ENCODE results near the gene SCIN.
"Not testable (repeated sequence)": the region's sequence is repeated elsewhere in the genome, so short reads cannot be mapped to it uniquely, and the experiment has no call there.

SCIN gene

GRCh38 chr7:12619461-12620069, 49.0 kb downstream of the SCIN start:
- DNase-seq, result no peak

DNA sequence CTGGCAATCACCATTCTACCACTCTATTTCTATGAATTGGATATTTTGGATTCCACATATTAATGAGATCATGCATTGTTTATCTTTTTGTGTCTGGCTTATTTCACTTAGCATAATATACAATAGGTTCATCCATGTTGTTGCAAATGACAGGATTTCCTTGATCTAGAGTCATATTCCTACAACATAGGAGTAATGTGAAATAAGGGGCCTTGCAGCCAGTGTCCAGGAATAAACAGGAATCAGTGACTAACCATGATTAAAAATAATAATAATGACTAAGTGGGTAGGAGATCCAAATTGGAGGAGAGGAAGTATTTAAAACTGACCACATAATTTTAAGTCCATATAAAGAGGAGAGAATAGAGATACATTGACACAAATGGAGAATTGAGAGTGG, 49.9 kb downstream of the SCIN start:
- no peak for DNase-seq

DNA sequence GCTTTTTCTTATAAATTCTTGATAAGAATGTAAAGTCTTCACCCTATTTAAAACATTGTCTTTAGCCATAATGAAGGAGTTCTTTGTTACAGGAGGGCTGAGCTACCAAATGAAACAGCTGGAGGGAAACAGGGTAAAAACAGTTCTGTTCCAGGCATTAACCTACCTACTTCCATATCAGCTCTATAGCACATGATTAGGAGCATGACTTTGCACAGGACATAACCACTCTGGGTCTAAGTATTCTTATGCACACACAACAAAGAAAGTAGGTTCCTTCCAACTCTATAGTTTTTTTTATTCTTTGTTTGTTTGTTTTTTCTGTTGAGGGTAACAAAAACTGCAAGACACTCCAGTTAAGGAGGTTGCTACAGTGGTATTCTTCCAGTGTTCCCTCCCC, 52.7 kb downstream of the SCIN start:
- DNase-seq, result no peak

DNA sequence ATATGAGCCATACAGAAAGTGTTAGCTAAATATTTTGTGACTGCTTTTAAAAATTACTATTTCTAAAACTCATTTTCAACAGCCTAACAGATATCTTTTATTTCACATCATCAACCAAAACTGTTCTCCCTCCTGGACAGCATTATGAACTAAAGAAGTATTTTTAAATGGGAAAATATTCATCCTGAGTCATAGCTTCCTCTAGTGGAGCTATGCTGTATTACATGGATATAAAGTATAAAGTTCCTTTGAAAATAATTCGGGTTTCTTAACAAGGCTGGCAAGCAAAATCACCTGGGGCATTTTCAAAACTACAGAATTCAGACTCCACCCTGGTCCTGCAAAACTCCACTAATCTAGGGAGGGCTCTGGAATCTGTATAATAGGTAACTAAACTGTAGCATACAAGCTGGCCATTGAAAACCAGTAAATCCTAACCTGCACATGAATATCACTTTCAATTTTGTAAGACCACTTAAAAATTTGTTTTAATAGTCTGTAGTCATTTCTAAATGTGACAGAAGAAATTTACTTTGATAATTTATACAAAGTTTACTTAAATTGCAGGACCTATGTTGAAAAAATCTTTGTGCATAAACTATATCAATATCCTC, 53.5 kb downstream of the SCIN start:
- no peak for DNase-seq

- no peak for DNase-seq
Measured at GRCh38 chr7:12625836-12626235, 55.3 kb downstream of the SCIN start.

GRCh38 chr7:12629816-12630512, 59.4 kb downstream of the SCIN start:
- DNase-seq, result no peak

- no peak for DNase-seq
Measured at GRCh38 chr7:12630513-12630819, 59.9 kb downstream of the SCIN start.

DNA sequence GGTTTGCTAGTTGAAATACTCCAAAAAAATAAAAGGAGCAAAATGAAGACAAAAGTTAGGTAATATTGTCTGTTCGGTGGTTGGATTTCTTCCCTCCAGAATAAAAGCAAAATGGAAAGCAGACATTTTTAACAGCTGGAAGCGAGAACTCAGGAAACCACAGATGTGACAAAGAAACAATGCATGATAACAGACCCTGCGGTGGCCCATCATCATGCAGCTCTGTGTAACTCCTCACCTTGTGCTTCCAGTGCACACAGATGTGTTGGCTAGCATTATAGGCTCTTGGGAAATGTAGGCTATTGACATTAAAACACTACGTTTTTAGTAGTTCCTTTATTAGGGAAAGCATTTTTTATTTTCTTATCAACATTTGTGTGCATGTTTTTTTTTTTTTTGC, 63.1 kb downstream of the SCIN start:
- DNase-seq, result no peak

DNA sequence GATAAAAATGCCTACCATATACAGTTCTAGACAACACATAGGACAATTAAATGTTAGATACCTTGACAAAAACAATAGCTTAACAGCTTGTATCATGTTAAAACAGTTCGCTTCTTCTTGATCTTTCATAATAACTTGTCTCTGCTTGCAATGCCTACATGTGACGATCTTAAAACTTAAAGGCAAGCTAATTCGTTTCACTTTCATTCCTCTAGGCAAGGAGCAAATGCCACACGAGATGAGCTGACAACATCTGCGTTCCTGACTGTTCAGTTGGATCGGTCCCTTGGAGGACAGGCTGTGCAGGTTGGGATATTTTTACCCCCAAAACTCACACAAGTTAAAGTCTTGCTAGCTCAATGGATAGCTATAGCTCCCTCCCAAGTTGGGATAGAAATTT, 65.3 kb downstream of the SCIN start:
- no peak for DNase-seq

GRCh38 chr7:12637328-12637727, 66.8 kb downstream of the SCIN start:
- DNase-seq, result no peak

GRCh38 chr7:12637819-12638592, 67.5 kb downstream of the SCIN start:
- no peak for DNase-seq

DNA sequence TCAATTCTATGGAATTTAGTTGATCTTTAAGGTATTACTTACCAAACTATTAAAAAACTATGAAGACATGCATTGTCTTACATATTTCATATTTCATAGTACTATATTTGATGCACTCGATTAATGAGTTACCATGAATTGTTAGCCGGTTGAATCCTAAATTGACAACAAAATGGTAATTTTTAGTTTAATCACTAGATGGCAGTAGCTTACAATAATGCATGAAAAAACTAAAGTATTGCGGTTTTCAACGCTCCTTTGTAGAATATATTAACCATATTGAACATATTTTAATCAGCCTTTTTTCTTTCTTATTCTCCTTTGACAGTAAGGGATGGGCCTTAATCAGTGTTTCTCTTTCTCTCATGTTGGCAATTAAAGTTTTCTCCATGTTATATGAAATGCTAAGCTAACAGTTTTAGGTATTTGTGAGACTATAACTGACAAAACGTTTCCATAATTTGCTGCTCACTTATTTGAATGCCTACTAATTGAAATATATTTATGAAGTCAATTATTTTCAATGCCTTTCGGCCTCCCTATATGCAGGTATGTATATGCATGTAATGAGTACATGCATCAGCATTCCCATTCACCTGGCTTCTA, 68.4 kb downstream of the SCIN start:
- no peak for DNase-seq

DNA sequence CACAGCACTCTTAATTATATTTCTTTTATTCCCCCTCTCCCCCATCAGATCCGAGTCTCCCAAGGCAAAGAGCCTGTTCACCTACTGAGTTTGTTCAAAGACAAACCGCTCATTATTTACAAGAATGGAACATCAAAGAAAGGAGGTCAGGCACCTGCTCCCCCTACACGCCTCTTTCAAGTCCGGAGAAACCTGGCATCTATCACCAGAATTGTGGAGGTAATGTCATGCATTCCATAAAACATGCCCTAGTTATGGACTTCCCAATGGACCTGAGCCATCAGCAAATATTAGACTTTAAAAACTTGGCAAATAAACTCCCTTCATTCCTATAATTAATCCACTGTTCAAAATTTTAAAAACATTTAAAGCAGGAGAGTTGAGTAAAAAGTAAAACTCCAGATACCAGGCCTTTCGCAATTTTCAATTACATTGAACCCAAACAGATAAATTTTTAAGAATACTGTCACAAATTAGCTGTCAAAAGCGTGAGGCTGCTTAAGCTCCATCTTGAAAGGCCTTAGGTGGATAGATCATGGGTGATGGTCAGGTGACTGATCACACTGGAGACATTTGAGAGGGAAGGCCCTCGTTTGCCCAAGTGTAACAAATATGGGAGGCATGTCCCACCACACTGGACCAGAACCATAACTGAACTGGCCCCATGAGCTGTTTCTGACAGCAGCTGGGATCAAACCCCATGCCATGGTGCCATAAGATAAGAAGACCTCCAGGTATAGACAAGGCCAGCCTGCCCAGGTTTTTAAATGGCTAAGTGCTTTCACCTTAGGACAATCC, 70.0 kb downstream of the SCIN start:
- no peak for DNase-seq

- no peak for DNase-seq
Measured at GRCh38 chr7:12641196-12641595, 70.7 kb downstream of the SCIN start.

DNA sequence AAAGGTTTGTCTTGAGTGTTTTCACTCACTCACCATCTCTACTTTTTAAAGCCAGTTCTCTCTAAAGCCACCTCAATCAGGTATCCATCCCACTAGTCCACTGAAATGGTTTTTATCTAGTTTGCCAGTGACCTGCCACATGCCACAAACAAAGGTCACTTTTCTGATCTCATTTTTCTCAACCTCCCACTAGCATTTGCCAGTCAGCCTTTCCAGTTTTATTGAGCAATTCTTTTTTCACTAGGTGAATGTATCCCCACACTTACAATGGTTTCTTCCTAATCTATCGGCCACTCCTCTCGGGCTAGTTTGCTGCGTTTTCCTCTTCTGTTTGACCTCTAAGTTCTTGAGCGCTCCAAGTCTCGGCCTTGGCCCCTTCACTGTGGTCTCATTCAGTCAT, 72.0 kb downstream of the SCIN start:
- no peak for DNase-seq

- DNase-seq, result no peak
Measured at GRCh38 chr7:12643001-12643643, 72.6 kb downstream of the SCIN start.

DNA sequence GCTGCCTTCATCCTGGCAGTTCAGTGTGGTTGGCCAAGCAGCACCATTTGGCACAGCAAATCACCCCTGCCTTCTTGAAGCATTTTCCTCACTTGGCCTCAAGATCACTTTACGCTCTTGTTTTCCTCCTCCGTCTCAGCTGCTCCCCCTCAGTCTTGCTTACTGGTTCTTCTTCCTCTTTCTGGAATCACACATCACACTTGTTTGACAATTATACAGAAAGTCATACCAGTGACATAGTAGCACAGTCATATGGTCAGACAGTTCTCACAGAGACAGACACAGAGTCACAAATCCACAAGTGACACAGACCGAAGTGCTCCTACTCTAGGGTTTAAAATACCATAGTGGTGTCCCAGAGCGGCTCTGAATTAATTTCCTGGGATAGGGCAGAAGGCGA, 73.1 kb downstream of the SCIN start:
- DNase-seq, result no peak

- DNase-seq, result not testable (repeated sequence)
Measured at GRCh38 chr7:12645212-12645611, 74.7 kb downstream of the SCIN start.

- no peak for DNase-seq
Measured at GRCh38 chr7:12646139-12646538, 75.6 kb downstream of the SCIN start.

- DNase-seq, result no peak
Measured at GRCh38 chr7:12647364-12648219, 77.1 kb downstream of the SCIN start.

DNA sequence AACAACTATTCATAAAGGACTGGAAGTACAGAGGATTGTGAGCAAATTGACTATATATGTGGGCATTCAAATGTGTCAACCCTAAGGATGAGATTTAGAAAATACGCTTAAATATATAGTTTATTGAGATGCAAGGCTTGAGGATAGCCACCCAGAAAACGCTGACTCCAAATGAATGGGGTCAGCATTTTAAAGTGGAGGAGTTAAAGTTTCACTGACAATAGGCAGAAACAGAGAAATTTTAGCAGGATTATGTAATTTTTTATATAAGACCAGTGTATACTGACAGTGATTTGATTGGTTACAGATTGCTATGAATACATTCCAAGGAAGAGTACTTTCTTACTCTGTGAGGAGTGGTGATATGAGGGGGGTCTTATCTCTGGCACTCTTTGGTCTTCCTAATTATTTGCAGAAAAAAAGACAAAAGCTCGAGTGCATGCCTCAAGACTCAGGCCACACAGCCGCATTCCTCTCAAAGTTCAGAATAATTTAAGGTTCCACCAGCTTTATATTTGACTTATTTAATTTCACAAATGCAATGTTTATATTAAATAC, 78.3 kb downstream of the SCIN start:
- no peak for DNase-seq

All from activated gamma-delta T cell (primary cell).